HL-60 (cell line): ENCODE results near the gene CLDND1.

Experiments
- DNase-seq, 2 experiments: peaks; one replicate each; pipeline ENCODE4 v3.0.0-alpha.2; 2010 to 2020; ENCODE audit warnings: low read depth in 1 of 2, low spot score in 1 of 2
- H3K27ac ChIP-seq: fragments of 250-450 bp; sonication (Bioruptor Pico); replicated peaks from 2 replicates; pipeline ENCODE4 v1.5.1; 2020; ENCODE audit warnings: mild to moderate bottlenecking, moderate library complexity
- H3K27me3 ChIP-seq: fragments of 250-450 bp; sonication (Bioruptor Pico); 2 replicates; pipeline ENCODE4 v1.5.1; 2021; ENCODE audit warnings: mild to moderate bottlenecking, moderate library complexity; ENCODE audit not compliant: insufficient read depth, poor library complexity, severe bottlenecking
- H3K4me3 ChIP-seq: replicated peaks from 2 replicates; pipeline ENCODE4 v1.5.1; 2011; ENCODE audit warnings: mild to moderate bottlenecking, control low read depth, low read length; ENCODE audit not compliant: insufficient read depth
- GABPA ChIP-seq: IDR thresholded peaks from 2 replicates; pipeline ENCODE4 v1.6.1; 2012; ENCODE audit warnings: low read depth
- POLR2AphosphoS5 ChIP-seq: IDR thresholded peaks from 2 replicates; pipeline ENCODE4 v1.6.1; 2012; ENCODE audit warnings: low read depth
- SPI1 ChIP-seq: IDR thresholded peaks from 2 replicates; pipeline ENCODE4 v1.6.1; 2012; ENCODE audit warnings: low read depth, mild to moderate bottlenecking, borderline replicate concordance
- long read RNA-seq: library from polyadenylated mRNA; unstranded; transcript quantifications from one replicate; pipeline ENCODE4 v2.0.0, GENCODE V29; 2020
- TF ChIP-seq, protein P1 (sequence below): IDR thresholded peaks from one replicate; pipeline ENCODE4 v1.5.1; 2011; ENCODE audit warnings: low read length, control low read depth, inconsistent platforms; ENCODE audit not compliant: insufficient read depth
- TF ChIP-seq, protein P2 (sequence below): IDR thresholded peaks from 2 replicates; pipeline ENCODE4 v1.6.1; 2012; ENCODE audit warnings: low read depth; ENCODE audit not compliant: insufficient replicate concordance

CLDND1 gene
- long read RNA-seq, transcript CLDND1-201 (5 exons, 2,161 nt) = major isoform, 66 of 93 reads
- long read RNA-seq, partial matches to known transcripts = 2 of 93 reads
- long read RNA-seq, other reads (novel, unspliced or antisense) = 14 of 93 reads

DNA sequence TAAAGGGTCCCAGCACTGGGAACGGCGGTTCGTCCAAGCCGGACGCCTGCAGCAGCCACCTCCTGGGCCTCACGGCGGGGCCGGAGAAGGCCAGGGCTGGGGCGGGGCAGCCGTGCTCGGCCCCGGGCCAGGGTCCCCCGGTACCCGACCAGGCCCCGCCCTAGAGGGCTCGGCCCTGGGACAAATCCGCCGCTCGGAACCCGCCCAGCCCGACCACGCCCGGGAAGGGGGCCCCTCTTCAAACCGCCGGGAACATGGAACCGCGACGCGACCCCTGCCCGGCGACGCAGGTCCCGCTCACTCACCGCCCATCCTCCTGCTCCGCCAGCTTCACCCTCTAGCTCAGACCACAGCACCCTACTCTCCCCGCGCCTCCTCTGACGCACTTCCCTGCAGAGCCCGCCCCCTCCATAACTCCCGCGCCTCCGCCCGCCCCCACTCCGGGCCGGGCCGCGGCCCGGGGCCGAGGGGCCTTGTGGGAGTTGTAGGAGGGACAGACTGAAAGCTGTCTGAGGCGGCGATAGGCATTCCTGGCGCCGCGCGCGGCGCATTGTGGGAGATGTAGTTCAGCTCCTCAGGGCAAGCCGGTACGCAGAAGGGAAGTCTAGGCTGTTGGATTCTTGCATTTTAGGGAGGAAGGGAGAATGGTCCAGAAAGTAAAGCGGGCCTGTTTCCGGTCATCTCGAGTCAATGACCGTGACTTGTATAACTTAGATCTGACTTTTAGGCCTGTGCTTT is at the start of gene CLDND1:
Gene CLDND1, minus strand, starts transcription at position 359 of the 738 bp plus-strand sequence. CDS start 1,478 bp downstream, outside the sequence.
- TF ChIP-seq SPI1 = peak; percentile 70
- TF ChIP-seq GABPA = no peak
- peak; percentile 79 to 97 for DNase-seq

DNA sequence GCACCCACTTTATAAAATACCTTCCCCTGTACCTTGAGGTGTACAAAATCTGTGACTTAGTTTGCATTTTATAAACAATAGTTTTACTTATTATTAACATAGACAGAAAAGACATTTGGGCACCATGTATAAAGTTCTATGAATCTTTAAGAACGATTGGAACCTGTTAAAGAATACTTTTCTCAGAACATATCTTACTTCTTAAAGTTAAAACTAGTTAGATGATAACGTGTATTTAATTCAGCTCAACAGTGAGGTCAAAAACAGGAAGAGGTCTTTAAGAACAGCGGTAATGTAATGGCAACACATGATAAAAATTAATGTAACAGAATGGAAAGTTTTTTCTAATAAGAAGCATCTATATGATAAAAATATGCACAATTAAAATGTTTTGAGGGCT is 45.7 kb upstream of the CLDND1 start:
- TF ChIP-seq, protein P1, sequence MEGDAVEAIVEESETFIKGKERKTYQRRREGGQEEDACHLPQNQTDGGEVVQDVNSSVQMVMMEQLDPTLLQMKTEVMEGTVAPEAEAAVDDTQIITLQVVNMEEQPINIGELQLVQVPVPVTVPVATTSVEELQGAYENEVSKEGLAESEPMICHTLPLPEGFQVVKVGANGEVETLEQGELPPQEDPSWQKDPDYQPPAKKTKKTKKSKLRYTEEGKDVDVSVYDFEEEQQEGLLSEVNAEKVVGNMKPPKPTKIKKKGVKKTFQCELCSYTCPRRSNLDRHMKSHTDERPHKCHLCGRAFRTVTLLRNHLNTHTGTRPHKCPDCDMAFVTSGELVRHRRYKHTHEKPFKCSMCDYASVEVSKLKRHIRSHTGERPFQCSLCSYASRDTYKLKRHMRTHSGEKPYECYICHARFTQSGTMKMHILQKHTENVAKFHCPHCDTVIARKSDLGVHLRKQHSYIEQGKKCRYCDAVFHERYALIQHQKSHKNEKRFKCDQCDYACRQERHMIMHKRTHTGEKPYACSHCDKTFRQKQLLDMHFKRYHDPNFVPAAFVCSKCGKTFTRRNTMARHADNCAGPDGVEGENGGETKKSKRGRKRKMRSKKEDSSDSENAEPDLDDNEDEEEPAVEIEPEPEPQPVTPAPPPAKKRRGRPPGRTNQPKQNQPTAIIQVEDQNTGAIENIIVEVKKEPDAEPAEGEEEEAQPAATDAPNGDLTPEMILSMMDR = no peak
- peak; percentile 40; the same call in 1 of the 2 replicates for TF ChIP-seq SPI1
- H3K27ac ChIP-seq = no peak overlapping the region
- H3K4me3 ChIP-seq = no peak overlapping the region
- DNase-seq = no peak
- no peaks in the 10 kb centered on the region for H3K27me3 ChIP-seq

More for the DNA sequence above, at the start of gene CLDND1:
- Histone ChIP-seq H3K27me3 (no peaks in the 10 kb centered on the region), H3K4me3 (peak within 1 kb of the TSS; percentile 85), H3K27ac (peak within 1 kb of the TSS; percentile 73)

DNA sequence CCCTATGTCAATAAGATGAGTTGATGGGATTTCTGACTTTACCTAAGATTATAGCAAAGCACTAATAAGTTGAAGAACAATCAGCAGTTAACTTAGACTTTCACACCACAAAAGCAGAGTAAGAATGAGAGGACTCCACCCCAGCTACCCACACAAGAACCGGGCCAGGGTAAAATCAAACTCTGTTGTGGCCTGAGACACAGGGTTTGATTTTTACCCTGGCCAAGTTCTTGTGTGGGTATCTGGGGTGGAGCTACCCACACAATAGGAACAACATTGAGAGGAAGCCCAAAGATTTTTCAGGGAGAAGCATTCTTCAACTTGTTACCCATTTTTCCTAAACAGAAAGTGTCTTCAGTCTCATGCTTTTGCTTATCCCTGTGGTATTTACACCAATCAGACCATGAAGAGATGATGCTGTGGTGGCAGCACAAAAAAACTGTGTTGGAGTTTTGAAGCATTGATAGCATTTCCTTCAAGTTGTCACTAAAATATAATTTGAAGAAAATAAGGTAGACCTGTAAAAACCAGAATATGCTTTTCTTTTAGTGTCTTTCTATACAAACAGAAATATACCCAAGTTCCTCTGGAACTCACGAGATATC is 45.1 kb upstream of the CLDND1 start:
- Histone ChIP-seq H3K27me3 (no peaks in the 10 kb centered on the region), H3K27ac (no peak overlapping the region), H3K4me3 (no peak overlapping the region)
- no peak for DNase-seq
- TF ChIP-seq POLR2AphosphoS5 = no peak
- no peak for TF ChIP-seq SPI1
- TF ChIP-seq, protein P2, sequence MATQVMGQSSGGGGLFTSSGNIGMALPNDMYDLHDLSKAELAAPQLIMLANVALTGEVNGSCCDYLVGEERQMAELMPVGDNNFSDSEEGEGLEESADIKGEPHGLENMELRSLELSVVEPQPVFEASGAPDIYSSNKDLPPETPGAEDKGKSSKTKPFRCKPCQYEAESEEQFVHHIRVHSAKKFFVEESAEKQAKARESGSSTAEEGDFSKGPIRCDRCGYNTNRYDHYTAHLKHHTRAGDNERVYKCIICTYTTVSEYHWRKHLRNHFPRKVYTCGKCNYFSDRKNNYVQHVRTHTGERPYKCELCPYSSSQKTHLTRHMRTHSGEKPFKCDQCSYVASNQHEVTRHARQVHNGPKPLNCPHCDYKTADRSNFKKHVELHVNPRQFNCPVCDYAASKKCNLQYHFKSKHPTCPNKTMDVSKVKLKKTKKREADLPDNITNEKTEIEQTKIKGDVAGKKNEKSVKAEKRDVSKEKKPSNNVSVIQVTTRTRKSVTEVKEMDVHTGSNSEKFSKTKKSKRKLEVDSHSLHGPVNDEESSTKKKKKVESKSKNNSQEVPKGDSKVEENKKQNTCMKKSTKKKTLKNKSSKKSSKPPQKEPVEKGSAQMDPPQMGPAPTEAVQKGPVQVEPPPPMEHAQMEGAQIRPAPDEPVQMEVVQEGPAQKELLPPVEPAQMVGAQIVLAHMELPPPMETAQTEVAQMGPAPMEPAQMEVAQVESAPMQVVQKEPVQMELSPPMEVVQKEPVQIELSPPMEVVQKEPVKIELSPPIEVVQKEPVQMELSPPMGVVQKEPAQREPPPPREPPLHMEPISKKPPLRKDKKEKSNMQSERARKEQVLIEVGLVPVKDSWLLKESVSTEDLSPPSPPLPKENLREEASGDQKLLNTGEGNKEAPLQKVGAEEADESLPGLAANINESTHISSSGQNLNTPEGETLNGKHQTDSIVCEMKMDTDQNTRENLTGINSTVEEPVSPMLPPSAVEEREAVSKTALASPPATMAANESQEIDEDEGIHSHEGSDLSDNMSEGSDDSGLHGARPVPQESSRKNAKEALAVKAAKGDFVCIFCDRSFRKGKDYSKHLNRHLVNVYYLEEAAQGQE = no peak
- no peak for TF ChIP-seq GABPA
- TF ChIP-seq, protein P1 = no peak

DNA sequence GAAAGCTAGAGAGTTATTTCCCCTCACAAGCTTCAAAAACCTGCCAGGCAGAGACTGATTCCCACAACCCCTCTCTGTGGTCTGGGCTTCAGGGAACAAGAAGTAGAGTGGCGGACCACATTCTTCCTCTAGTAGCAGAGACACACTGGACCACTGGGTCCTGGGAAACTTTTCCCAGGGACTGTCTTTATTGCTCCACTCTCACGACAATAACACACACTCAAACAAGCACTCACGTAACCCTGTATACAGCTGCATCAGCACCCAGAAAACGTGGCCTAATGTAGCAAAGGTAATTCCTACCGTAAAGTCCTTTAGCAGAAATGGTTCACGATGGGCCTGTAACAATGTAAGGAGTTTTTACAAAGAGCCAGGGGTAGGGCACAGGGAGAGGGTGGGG is 43.1 kb upstream of the CLDND1 start:
- Histone ChIP-seq H3K27ac (no peak overlapping the region), H3K4me3 (no peak overlapping the region), H3K27me3 (no peaks in the 10 kb centered on the region)
- no peak for DNase-seq
- TF ChIP-seq SPI1 = no peak
- TF ChIP-seq POLR2AphosphoS5 = no peak
- TF ChIP-seq, protein P2 = no peak
- TF ChIP-seq GABPA = no peak
- TF ChIP-seq, protein P1 = no peak
